ENCODE results near the gene DPT. TPM values are rescaled to one million over a fixed set of nuclear protein-coding genes. Genes with fewer than 3 reads are reported as not detected.

DPT gene
- total RNA-seq, 2 donors from 2014 or later: not detected

GRCh38 chr1:168725831-168726230 is 3.2 kb downstream of the DPT start:
- Histone ChIP-seq H3K27me3 (ENCODE audit: control insufficient read depth, insufficient read depth, low read length, poor library complexity, severe bottlenecking) (no peaks in the 10 kb centered on the region), H3K9ac (ENCODE audit: extremely low read depth, low read length, poor library complexity, severe bottlenecking) (no peak overlapping the region), H3K36me3 (ENCODE audit: control insufficient read depth, insufficient read depth, low read length) (no peaks in the 10 kb centered on the region), H3K27ac (ENCODE audit: low read depth, low read length) (no peak overlapping the region), H3K4me3 (ENCODE audit: low read length) (no peak overlapping the region), H3K4me1 (ENCODE audit: control insufficient read depth, insufficient read depth, low read length) (no peaks in the 10 kb centered on the region), H3K9me3 (ENCODE audit: control insufficient read depth, low read length) (no peaks in the 10 kb centered on the region)
- WGBS, 2 experiments (ENCODE audit: insufficient coverage in 1 of 2, insufficient read length in 1 of 2): 83 to 91% methylated on average over 2 to 4 of the region's 4 CpGs
- Mint-ChIP-seq H3K27me3 (ENCODE audit: insufficient read depth) (peaks cover 9% of the 10 kb centered on the region), H3K4me1 (peaks cover 5% of the 10 kb centered on the region), H3K27ac (no peak overlapping the region), H3K9me3 (no peaks in the 10 kb centered on the region), H3K36me3 (ENCODE audit: low read depth) (no peaks in the 10 kb centered on the region), H3K4me3 (no peak overlapping the region)
- DNase-seq: no peak
- TF ChIP-seq CTCF (conservative IDR thresholded peaks at IDR 0.05): no peak

- Histone ChIP-seq H3K4me3 (ENCODE audit: low read length) (no peak overlapping the region), H3K9me3 (ENCODE audit: control insufficient read depth, low read length) (no peaks in the 10 kb centered on the region), H3K36me3 (ENCODE audit: control insufficient read depth, insufficient read depth, low read length) (no peaks in the 10 kb centered on the region), H3K9ac (ENCODE audit: extremely low read depth, low read length, poor library complexity, severe bottlenecking) (no peak overlapping the region), H3K27ac (ENCODE audit: low read depth, low read length) (no peak overlapping the region), H3K4me1 (ENCODE audit: control insufficient read depth, insufficient read depth, low read length) (no peaks in the 10 kb centered on the region), H3K27me3 (ENCODE audit: control insufficient read depth, insufficient read depth, low read length, poor library complexity, severe bottlenecking) (no peaks in the 10 kb centered on the region)
- Mint-ChIP-seq H3K4me3 (no peak overlapping the region), H3K4me1 (peaks cover 5% of the 10 kb centered on the region), H3K27me3 (ENCODE audit: insufficient read depth) (peaks cover 11% of the 10 kb centered on the region), H3K9me3 (no peaks in the 10 kb centered on the region), H3K27ac (no peak overlapping the region), H3K36me3 (ENCODE audit: low read depth) (no peaks in the 10 kb centered on the region)
- TF ChIP-seq CTCF (conservative IDR thresholded peaks at IDR 0.05): no peak
- DNase-seq: no peak
- 93 to 100% methylated on average over 2 of the region's 2 CpGs for WGBS, 2 experiments (ENCODE audit: insufficient coverage in 1 of 2, insufficient read length in 1 of 2)
These were observed 3.9 kb downstream of the DPT start for GRCh38 chr1:168725060-168725459.

- Histone ChIP-seq H3K4me3 (ENCODE audit: low read length) (no peak overlapping the region), H3K4me1 (ENCODE audit: control insufficient read depth, insufficient read depth, low read length) (no peaks in the 10 kb centered on the region), H3K27me3 (ENCODE audit: control insufficient read depth, insufficient read depth, low read length, poor library complexity, severe bottlenecking) (no peaks in the 10 kb centered on the region), H3K9ac (ENCODE audit: extremely low read depth, low read length, poor library complexity, severe bottlenecking) (no peak overlapping the region), H3K36me3 (ENCODE audit: control insufficient read depth, insufficient read depth, low read length) (no peaks in the 10 kb centered on the region), H3K27ac (ENCODE audit: low read depth, low read length) (no peak overlapping the region), H3K9me3 (ENCODE audit: control insufficient read depth, low read length) (no peaks in the 10 kb centered on the region)
- Mint-ChIP-seq H3K4me3 (no peak overlapping the region), H3K27ac (no peak overlapping the region), H3K4me1 (peaks cover 5% of the 10 kb centered on the region), H3K36me3 (ENCODE audit: low read depth) (no peaks in the 10 kb centered on the region), H3K27me3 (ENCODE audit: insufficient read depth) (peaks cover 6% of the 10 kb centered on the region), H3K9me3 (no peaks in the 10 kb centered on the region)
- no peak for TF ChIP-seq CTCF (conservative IDR thresholded peaks at IDR 0.05)
- no peak for DNase-seq
- 84% methylated on average over 1 of the region's 1 CpG; no CpG with 5 or more reads in 1 of the 2 experiments for WGBS, 2 experiments (ENCODE audit: insufficient coverage in 1 of 2, insufficient read length in 1 of 2)
These were observed 6.0 kb downstream of the DPT start for GRCh38 chr1:168723000-168723399.
